GM12878 (cell line): Measurements from ENCODE around the gene KRT14.

Experiments used
- BMI1 ChIP-seq: fragments of 450-650 bp; IDR thresholded peaks from 2 replicates; pipeline ENCODE4 v1.6.1; 2016; ENCODE audit warnings: mild to moderate bottlenecking, moderate library complexity, borderline replicate concordance
- POLR2A ChIP-seq: IDR thresholded peaks from 2 replicates; pipeline ENCODE4 v1.6.1; 2011; ENCODE audit warnings: low read depth, mild to moderate bottlenecking, low read length
- POLR2AphosphoS5 ChIP-seq: IDR thresholded peaks from 2 replicates; pipeline ENCODE4 v1.6.1; 2011; ENCODE audit warnings: mild to moderate bottlenecking, low read length, inconsistent platforms
- RELA ChIP-seq: fragments of 450-650 bp; IDR thresholded peaks from 2 replicates; pipeline ENCODE4 v1.8.0; 2014; ENCODE audit warnings: borderline replicate concordance; ENCODE audit not compliant: partially characterized antibody
- SREBF2 ChIP-seq: IDR thresholded peaks from 2 replicates; pipeline ENCODE4 v1.6.1; 2012; ENCODE audit warnings: mild to moderate bottlenecking, low read length
- TF ChIP-seq, protein P1 (sequence below), 3 experiments: IDR thresholded peaks in 2 of 3; conservative IDR thresholded peaks in 1 of 3; 2 replicates each; pipeline ENCODE4 v1.5.1; 2011; ENCODE audit warnings: low read depth in 3 of 3, low read length in 3 of 3, mild to moderate bottlenecking in 3 of 3, control low read depth in 2 of 3, moderate library complexity in 2 of 3, inconsistent platforms in 1 of 3, mixed read lengths in 1 of 3; ENCODE audit not compliant: control insufficient read depth in 2 of 3, insufficient read depth in 1 of 3; ENCODE audit errors: extremely low read depth in 1 of 3
- TF ChIP-seq, protein P2 (sequence below): IDR thresholded peaks from 2 replicates; pipeline ENCODE4 v1.6.1; 2011; ENCODE audit warnings: borderline replicate concordance, low read depth, mild to moderate bottlenecking, moderate library complexity, low read length; ENCODE audit not compliant: insufficient read depth, poor library complexity, severe bottlenecking

DNA sequence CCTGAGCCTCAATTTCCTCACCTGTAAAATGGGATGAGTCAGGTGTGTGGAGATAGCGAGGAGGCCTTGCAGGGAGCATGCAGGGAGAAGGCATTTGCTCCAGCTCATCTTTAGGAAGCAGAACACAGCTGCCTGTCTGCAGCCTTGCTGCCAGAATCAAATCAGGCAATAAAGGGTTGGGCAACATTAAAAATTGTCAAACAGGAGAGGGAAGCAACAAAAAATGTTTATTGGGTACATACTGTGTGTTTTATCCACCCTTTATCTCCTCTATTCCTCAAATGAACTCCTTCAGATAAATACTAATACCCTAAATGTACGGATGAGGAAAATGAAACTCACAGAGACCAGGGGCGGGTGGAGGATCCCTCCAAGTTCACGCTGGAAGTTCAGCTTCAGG lies 13.6 kb upstream of the KRT14 start:
- TF ChIP-seq POLR2AphosphoS5 (no peak), SREBF2 (no peak), RELA (no peak), BMI1 (no peak), POLR2A (no peak)
- TF ChIP-seq, protein P1, sequence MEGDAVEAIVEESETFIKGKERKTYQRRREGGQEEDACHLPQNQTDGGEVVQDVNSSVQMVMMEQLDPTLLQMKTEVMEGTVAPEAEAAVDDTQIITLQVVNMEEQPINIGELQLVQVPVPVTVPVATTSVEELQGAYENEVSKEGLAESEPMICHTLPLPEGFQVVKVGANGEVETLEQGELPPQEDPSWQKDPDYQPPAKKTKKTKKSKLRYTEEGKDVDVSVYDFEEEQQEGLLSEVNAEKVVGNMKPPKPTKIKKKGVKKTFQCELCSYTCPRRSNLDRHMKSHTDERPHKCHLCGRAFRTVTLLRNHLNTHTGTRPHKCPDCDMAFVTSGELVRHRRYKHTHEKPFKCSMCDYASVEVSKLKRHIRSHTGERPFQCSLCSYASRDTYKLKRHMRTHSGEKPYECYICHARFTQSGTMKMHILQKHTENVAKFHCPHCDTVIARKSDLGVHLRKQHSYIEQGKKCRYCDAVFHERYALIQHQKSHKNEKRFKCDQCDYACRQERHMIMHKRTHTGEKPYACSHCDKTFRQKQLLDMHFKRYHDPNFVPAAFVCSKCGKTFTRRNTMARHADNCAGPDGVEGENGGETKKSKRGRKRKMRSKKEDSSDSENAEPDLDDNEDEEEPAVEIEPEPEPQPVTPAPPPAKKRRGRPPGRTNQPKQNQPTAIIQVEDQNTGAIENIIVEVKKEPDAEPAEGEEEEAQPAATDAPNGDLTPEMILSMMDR (IDR thresholded peaks at IDR 0.05 in 2 of 3, conservative IDR thresholded peaks at IDR 0.05 in 1 of 3; ENCODE audit: control insufficient read depth in 2 of 3, extremely low read depth in 1 of 3, insufficient read depth in 1 of 3, low read depth in 3 of 3, low read length in 3 of 3) = no peak
- TF ChIP-seq, protein P2, sequence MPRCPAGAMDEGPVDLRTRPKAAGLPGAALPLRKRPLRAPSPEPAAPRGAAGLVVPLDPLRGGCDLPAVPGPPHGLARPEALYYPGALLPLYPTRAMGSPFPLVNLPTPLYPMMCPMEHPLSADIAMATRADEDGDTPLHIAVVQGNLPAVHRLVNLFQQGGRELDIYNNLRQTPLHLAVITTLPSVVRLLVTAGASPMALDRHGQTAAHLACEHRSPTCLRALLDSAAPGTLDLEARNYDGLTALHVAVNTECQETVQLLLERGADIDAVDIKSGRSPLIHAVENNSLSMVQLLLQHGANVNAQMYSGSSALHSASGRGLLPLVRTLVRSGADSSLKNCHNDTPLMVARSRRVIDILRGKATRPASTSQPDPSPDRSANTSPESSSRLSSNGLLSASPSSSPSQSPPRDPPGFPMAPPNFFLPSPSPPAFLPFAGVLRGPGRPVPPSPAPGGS = no peak
